Pancreas (tissue), 10 donors: ENCODE data around the gene KCNIP1. TPM values are rescaled to one million over a fixed set of nuclear protein-coding genes. Genes with fewer than 3 reads are reported as not detected.
"Not testable (repeated sequence)": the region's sequence is repeated elsewhere in the genome, so short reads cannot be mapped to it uniquely, and the experiment has no call there.

Experiments used
- ATAC-seq, 4 donors: fragments of 200-7000 bp; cut with Tn5 transposase; one replicate each; pipeline versions ENCODE4 v1.8.0 to v1.9.1; 2020; ENCODE audit warnings: mild to moderate bottlenecking in 4 of 4, moderate library complexity in 4 of 4
- DNase-seq, 6 donors: peaks; one replicate each; pipeline ENCODE4 v3.0.0-alpha.2; 2020
- FAIRE-seq: peaks from 2 replicates; lab custom pipeline; 2012; peaks lifted over from hg19 to GRCh38; lab: Jason Lieb, UNC
- H3K27ac ChIP-seq, 4 donors: fragments of 200-600 bp; sonication (generic); 1 replicate in 3 of 4; 2 replicates in 1 of 4; pipeline versions ENCODE4 v1.5.0 to v1.8.0; 2020
- H3K27me3 ChIP-seq, 4 donors: fragments of 200-600 bp; one replicate each; pipeline ENCODE4 v1.8.0; 2021
- H3K36me3 ChIP-seq, 3 donors: fragments of 200-600 bp; sonication (generic) in 1 of 3; one replicate each; pipeline versions ENCODE4 v1.5.0 to v1.8.0; 2020 to 2021
- H3K4me1 ChIP-seq, 3 donors: fragments of 200-600 bp; one replicate each; pipeline ENCODE4 v1.8.0; 2021
- H3K4me3 ChIP-seq, 4 donors: fragments of 200-600 bp; sonication (generic) in 2 of 4; one replicate each; pipeline versions ENCODE4 v1.5.0 to v1.8.0; 2020 to 2021
- H3K9me3 ChIP-seq, 4 donors: fragments of 200-600 bp; one replicate each; pipeline ENCODE4 v1.8.0; 2021
- CTCF ChIP-seq, 4 donors: fragments of 200-600 bp; sonication (generic) in 3 of 4; IDR thresholded peaks; one replicate each; pipeline versions ENCODE4 v1.5.0 to v1.8.0; 2021; ENCODE audit warnings: antibody characterized with exemption in 4 of 4
- WGBS, 2 donors: extraction: QIAGEN DNeasy Blood & Tissue Kit; methylation state at CpG; one replicate each; pipeline ENCODE4 v1.1.7; 2013; 5-methylcytosine and 5-hydroxymethylcytosine counted together
- intact Hi-C, 3 donors: fragments of 100-400 bp; cut with DNase I; formaldehyde crosslinking; loops; one replicate each; pipeline versions ENCODE4 v1.11.1 to v1.14.2; 2022
- polyA plus RNA-seq, 2 donors: library from polyadenylated mRNA; stranded (reverse); fragments of 200-250 nt; gene quantifications; one replicate each; pipeline ENCODE4 v1.2.3, GENCODE V29; 2013
- total RNA-seq, 6 donors: library from RNA; stranded (reverse); fragmentation: NEBNext Ultra II Directional in 4 of 6; extraction: Animal tissue kit (Norgen Biotek cat#: 25700) in 4 of 6; gene quantifications; one replicate each; pipeline versions ENCODE4 v1.2.1 to v1.2.4, GENCODE V29; 2021 to 2023
- donor health status: healthy with polysubstance abuse.
- donor health status: DM: no; HTN: no; CAD: no; lungs with moderate emphysema.
- donor health status: DM: no; HTN: no; CAD: no.
- donor health status: control.
- donor health status: control.
- donor health status: Bipolar disorder and iron deficiency.
- donor health status: DM: yes; HTN: yes; CAD: no.
- donor health status: DM: no; HTN: no; CAD: no.
- donor health status: DM: no; HTN: no; CAD: no.
- donor health status: DM: yes; HTN: yes; CAD: no.

Gene KCNIP1
- total and polyA plus RNA-seq, 8 donors: 0.31 to 10.3 (median 1.1) TPM

GRCh38 chr5:170761708-170762066 lies 257.9 kb downstream of the KCNIP1 start:
- no peaks in the 10 kb centered on the region for H3K36me3 ChIP-seq
- H3K4me1 ChIP-seq: peaks cover 24 to 34% (median 27%) of the 10 kb centered on the region in 3 donors
- ATAC-seq (no peak), DNase-seq (no peak), FAIRE-seq (no peak)
- WGBS, 2 donors: 86 to 90% methylated on average over 6 of the region's 6 CpGs
- no peak overlapping the region for H3K27ac ChIP-seq
- intact Hi-C loops: no loop called here
- H3K27me3 ChIP-seq: no peaks in the 10 kb centered on the region
- no peak overlapping the region for H3K4me3 ChIP-seq
- no peaks in the 10 kb centered on the region for H3K9me3 ChIP-seq
- TF ChIP-seq CTCF (IDR thresholded peaks at IDR 0.05): no peak

- H3K36me3 ChIP-seq, H3K27ac ChIP-seq, intact Hi-C loops, H3K4me3 ChIP-seq, ATAC-seq, DNase-seq, H3K9me3 ChIP-seq, H3K27me3 ChIP-seq, FAIRE-seq: not testable (repeated sequence)
- WGBS, 2 donors: 96 to 97% methylated on average over 7 to 9 of the region's 9 CpGs
- H3K4me1 ChIP-seq: peaks cover 20 to 32% (median 24%) of the 10 kb centered on the region in 3 donors
Observed at GRCh38 chr5:170762298-170762697, 258.5 kb downstream of the KCNIP1 start.

GRCh38 chr5:170765868-170766267 lies 262.0 kb downstream of the KCNIP1 start:
- FAIRE-seq, DNase-seq, H3K9me3 ChIP-seq, H3K27ac ChIP-seq, intact Hi-C loops, H3K27me3 ChIP-seq, ATAC-seq, H3K4me1 ChIP-seq, H3K36me3 ChIP-seq, H3K4me3 ChIP-seq: not testable (repeated sequence)
- 75 to 81% methylated on average over 9 of the region's 9 CpGs for WGBS, 2 donors

DNA sequence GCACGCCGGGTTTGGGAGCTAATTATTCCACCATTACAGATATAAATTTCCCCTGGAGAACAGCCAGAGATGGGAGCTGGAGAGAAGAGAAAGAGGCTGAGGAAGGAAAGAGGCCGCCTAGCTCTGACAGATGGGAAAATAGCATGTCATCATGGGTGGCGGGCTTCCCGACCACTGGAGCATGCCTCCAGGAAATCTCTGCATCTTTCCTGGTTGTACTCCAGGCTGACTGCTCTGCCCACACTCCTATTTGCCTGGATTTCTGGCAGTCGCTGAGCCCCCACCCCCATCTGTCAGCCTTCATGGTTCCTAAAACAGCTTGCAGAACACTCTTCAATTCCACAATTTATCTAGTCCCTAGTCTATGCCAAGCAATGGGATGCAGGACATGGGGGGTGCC lies 265.4 kb downstream of the KCNIP1 start:
- Histone ChIP-seq H3K4me3 (no peak overlapping the region), H3K27ac (no peak overlapping the region), H3K4me1 (peaks cover 0 to 3% (median 0%) of the 10 kb centered on the region in 3 donors), H3K36me3 (no peaks in the 10 kb centered on the region), H3K9me3 (no peaks in the 10 kb centered on the region), H3K27me3 (no peaks in the 10 kb centered on the region)
- intact Hi-C loops: no loop called here
- ATAC-seq: no peak
- FAIRE-seq: no peak
- DNase-seq: no peak
- 39 to 54% methylated on average over 6 of the region's 6 CpGs for WGBS, 2 donors
- no peak for TF ChIP-seq CTCF (IDR thresholded peaks at IDR 0.05)

- intact Hi-C loops: no loop called here
- DNase-seq (no peak), FAIRE-seq (no peak), ATAC-seq (no peak)
- Histone ChIP-seq H3K27ac (no peak overlapping the region), H3K36me3 (no peaks in the 10 kb centered on the region), H3K9me3 (no peaks in the 10 kb centered on the region), H3K27me3 (no peaks in the 10 kb centered on the region), H3K4me1 (peaks cover 0 to 3% (median 0%) of the 10 kb centered on the region in 3 donors), H3K4me3 (no peak overlapping the region)
- no peak for TF ChIP-seq CTCF (IDR thresholded peaks at IDR 0.05)
- 84 to 86% methylated on average over 5 of the region's 5 CpGs for WGBS, 2 donors
Observed at GRCh38 chr5:170769898-170770416, 266.1 kb downstream of the KCNIP1 start.

- FAIRE-seq (no peak), ATAC-seq (no peak), DNase-seq (no peak)
- H3K36me3 ChIP-seq: no peaks in the 10 kb centered on the region
- no peak for TF ChIP-seq CTCF (IDR thresholded peaks at IDR 0.05)
- no peak overlapping the region for H3K4me3 ChIP-seq
- H3K4me1 ChIP-seq: peaks cover 0 to 3% (median 0%) of the 10 kb centered on the region in 3 donors
- 88 to 92% methylated on average over 15 of the region's 15 CpGs for WGBS, 2 donors
- H3K27me3 ChIP-seq: no peaks in the 10 kb centered on the region
- H3K27ac ChIP-seq: no peak overlapping the region
- no peaks in the 10 kb centered on the region for H3K9me3 ChIP-seq
- intact Hi-C loops: no loop called here
Observed at GRCh38 chr5:170771496-170771895, 267.7 kb downstream of the KCNIP1 start.
